H1 (cell line): Measurements from ENCODE around the gene MAGEB2. TPM values are rescaled to one million over a fixed set of nuclear protein-coding genes. Genes with fewer than 3 reads are reported as not detected.

Experiments
- CTCF ChIA-PET: fragments of 300-600 bp; sonication (Branson Sonifier 250); formaldehyde crosslinking; loops from one replicate; lab custom pipeline; 2021; ENCODE audit not compliant: partially characterized antibody; lab: Charles Lee
- POLR2A ChIA-PET: fragments of 300-600 bp; sonication (Branson Sonifier 250); formaldehyde crosslinking; loops from one replicate; lab custom pipeline; 2021; ENCODE audit warnings: inconsistent platforms; ENCODE audit not compliant: partially characterized antibody; lab: Charles Lee
- DNase-seq, 2 experiments: peaks; one replicate each; pipeline versions ENCODE4 v3.0.0 to v3.0.0-alpha.2; 2010 to 2022; ENCODE audit warnings: low spot score in 2 of 2, low read depth in 1 of 2, mixed read lengths in 1 of 2
- FAIRE-seq: peaks from 2 replicates; lab custom pipeline; 2011; peaks lifted over from hg19 to GRCh38; lab: Jason Lieb, UNC
- H2AFZ ChIP-seq: 2 replicates; pipeline ENCODE4 v1.8.1; 2012; ENCODE audit warnings: low read length, inconsistent platforms
- H2AK5ac ChIP-seq: 2 replicates; pipeline ENCODE4 v1.6.1; 2013; ENCODE audit warnings: low read depth, low read length
- H2BK120ac ChIP-seq: replicated peaks from 2 replicates; pipeline ENCODE3; 2013; ENCODE audit warnings: low read depth, low read length, inconsistent platforms
- H2BK12ac ChIP-seq: 2 replicates; pipeline ENCODE4 v1.6.1; 2013; ENCODE audit warnings: low read depth, low read length
- H2BK15ac ChIP-seq: 2 replicates; pipeline ENCODE4 v1.6.1; 2013; ENCODE audit warnings: low read length
- H2BK20ac ChIP-seq: 2 replicates; pipeline ENCODE4 v1.6.1; 2013; ENCODE audit warnings: low read length
- H2BK5ac ChIP-seq: 2 replicates; pipeline ENCODE4 v1.6.1; 2013; ENCODE audit warnings: low read depth, low read length
- H3K14ac ChIP-seq: 2 replicates; pipeline ENCODE4 v1.6.1; 2013; ENCODE audit warnings: inconsistent platforms; ENCODE audit not compliant: insufficient read length
- H3K18ac ChIP-seq: 2 replicates; pipeline ENCODE4 v1.6.1; 2013; ENCODE audit warnings: low read length; ENCODE audit errors: extremely low read depth
- H3K23ac ChIP-seq: 2 replicates; pipeline ENCODE4 v1.6.1; 2013; ENCODE audit warnings: inconsistent platforms; ENCODE audit not compliant: insufficient read length
- H3K23me2 ChIP-seq: 2 replicates; pipeline ENCODE4 v1.6.1; 2013; ENCODE audit warnings: low read depth, low read length
- H3K27ac ChIP-seq: 2 replicates; pipeline ENCODE4 v1.6.1; 2011; ENCODE audit warnings: low read depth, low read length, inconsistent platforms
- H3K27me3 ChIP-seq, 4 experiments: replicated peaks in 1 of 4; 1 replicate in 1 of 4; 2 replicates in 3 of 4; pipeline versions ENCODE4 v1.6.1 to v1.8.1; 2011 to 2013; ENCODE audit warnings: low read length in 3 of 4, mild to moderate bottlenecking in 3 of 4, inconsistent platforms in 2 of 4, mixed read lengths in 2 of 4, moderate library complexity in 1 of 4; ENCODE audit not compliant: control insufficient read depth in 3 of 4, insufficient read depth in 3 of 4; ENCODE audit errors: extremely low read depth in 1 of 4
- H3K36me3 ChIP-seq, 4 experiments: 2 replicates each; pipeline versions ENCODE4 v1.6.1 to v1.8.1; 2011 to 2013; ENCODE audit warnings: mild to moderate bottlenecking in 4 of 4, low read length in 3 of 4, moderate library complexity in 2 of 4, control low read depth in 1 of 4, inconsistent platforms in 1 of 4; ENCODE audit not compliant: insufficient read depth in 4 of 4, control insufficient read depth in 2 of 4
- H3K4ac ChIP-seq: replicated peaks from 2 replicates; pipeline ENCODE3; 2013; ENCODE audit warnings: low read length, low read depth, mixed read lengths, inconsistent platforms; ENCODE audit not compliant: insufficient read length
- H3K4me1 ChIP-seq, 4 experiments: replicated peaks in 1 of 4; 1 replicate in 1 of 4; 2 replicates in 3 of 4; pipeline versions ENCODE4 v1.6.1 to v1.8.1; 2011 to 2013; ENCODE audit warnings: low read length in 3 of 4, inconsistent platforms in 2 of 4, mixed read lengths in 1 of 4; ENCODE audit not compliant: insufficient read depth in 4 of 4, control insufficient read depth in 3 of 4
- H3K4me2 ChIP-seq, 2 experiments: 2 replicates each; pipeline versions ENCODE4 v1.6.1 to v1.8.1; 2011 to 2013; ENCODE audit warnings: low read depth in 2 of 2, low read length in 2 of 2, control low read depth in 1 of 2, inconsistent platforms in 1 of 2, mild to moderate bottlenecking in 1 of 2; ENCODE audit not compliant: insufficient read depth in 1 of 2
- H3K4me3 ChIP-seq, 4 experiments: fragments of 200-600, 300-600 bp in 1 of 4; sonication (generic), shearing (Covaris generic), sonication (Bioruptor Twin) in 1 of 4; 2 replicates each; pipeline versions ENCODE4 v1.5.1 to v1.8.1; 2011 to 2016; ENCODE audit warnings: low read length in 4 of 4, low read depth in 3 of 4, control low read depth in 2 of 4, inconsistent platforms in 2 of 4, mild to moderate bottlenecking in 2 of 4, mixed read lengths in 1 of 4, moderate library complexity in 1 of 4; ENCODE audit not compliant: insufficient read depth in 2 of 4; ENCODE audit errors: extremely low read depth in 1 of 4
- H3K56ac ChIP-seq: replicated peaks from 2 replicates; pipeline ENCODE3; 2013; ENCODE audit warnings: low read depth, mild to moderate bottlenecking, mixed read lengths, low read length, inconsistent platforms; ENCODE audit not compliant: insufficient read length
- H3K79me1 ChIP-seq: 2 replicates; pipeline ENCODE4 v1.6.1; 2013; ENCODE audit warnings: low read depth, low read length, control low read depth
- H3K79me2 ChIP-seq, 2 experiments: 2 replicates each; pipeline versions ENCODE4 v1.6.1 to v1.8.1; 2012 to 2013; ENCODE audit warnings: low read length in 2 of 2, mild to moderate bottlenecking in 2 of 2, inconsistent platforms in 1 of 2; ENCODE audit not compliant: insufficient read depth in 2 of 2, control insufficient read depth in 1 of 2
- H3K9ac ChIP-seq, 4 experiments: replicated peaks in 1 of 4; 1 replicate in 1 of 4; 2 replicates in 3 of 4; pipeline versions ENCODE4 v1.6.1 to v1.8.1; 2011 to 2013; ENCODE audit warnings: low read depth in 3 of 4, low read length in 3 of 4, control low read depth in 2 of 4, mild to moderate bottlenecking in 2 of 4, moderate library complexity in 2 of 4, inconsistent platforms in 1 of 4; ENCODE audit errors: extremely low read depth in 1 of 4
- H3K9me3 ChIP-seq, 2 experiments: 2 replicates each; pipeline versions ENCODE4 v1.6.1 to v1.8.1; 2012 to 2013; ENCODE audit warnings: mild to moderate bottlenecking in 2 of 2, moderate library complexity in 2 of 2, control low read depth in 1 of 2, inconsistent platforms in 1 of 2, low read depth in 1 of 2, low read length in 1 of 2, mixed read lengths in 1 of 2; ENCODE audit not compliant: insufficient read depth in 2 of 2
- H4K20me1 ChIP-seq, 2 experiments: replicated peaks in 1 of 2; 2 replicates each; pipeline versions ENCODE3 to v1.8.1; 2011 to 2013; ENCODE audit warnings: inconsistent platforms in 2 of 2, low read length in 2 of 2, mild to moderate bottlenecking in 1 of 2; ENCODE audit not compliant: insufficient read depth in 2 of 2, control insufficient read depth in 1 of 2
- H4K5ac ChIP-seq: 2 replicates; pipeline ENCODE4 v1.6.1; 2013; ENCODE audit warnings: low read length, low read depth, mixed read lengths, inconsistent platforms; ENCODE audit not compliant: insufficient read length
- H4K8ac ChIP-seq: 2 replicates; pipeline ENCODE4 v1.8.0; 2013; ENCODE audit warnings: mild to moderate bottlenecking, moderate library complexity, low read length, inconsistent platforms; ENCODE audit not compliant: insufficient read depth; ENCODE audit errors: extremely low read depth
- H4K91ac ChIP-seq: replicated peaks from 2 replicates; pipeline ENCODE3; 2013; ENCODE audit warnings: low read length, mixed read lengths, inconsistent platforms; ENCODE audit not compliant: insufficient read length
- NANOG ChIP-seq: IDR thresholded peaks from 2 replicates; pipeline ENCODE4 v1.6.1; 2011; ENCODE audit warnings: low read length, low read depth, mild to moderate bottlenecking, inconsistent platforms; ENCODE audit not compliant: insufficient read depth, poor library complexity, severe bottlenecking
- RXRA ChIP-seq: IDR thresholded peaks from 2 replicates; pipeline ENCODE4 v1.6.1; 2011; ENCODE audit warnings: low read depth, mild to moderate bottlenecking, low read length, moderate library complexity; ENCODE audit not compliant: insufficient read depth
- TAF1 ChIP-seq: IDR thresholded peaks from 2 replicates; pipeline ENCODE4 v1.6.1; 2011; ENCODE audit warnings: mild to moderate bottlenecking, low read depth, low read length
- WGBS, 2 experiments: shearing (Covaris generic) in 1 of 2; methylation state at CpG; one replicate each; pipeline versions ENCODE4 v1.1.6 to v1.1.7; 2013 to 2015; ENCODE audit warnings: low lambda C conversion rate in 2 of 2, mixed read lengths in 2 of 2, inconsistent platforms in 1 of 2, low coverage in 1 of 2, missing lambda C conversion rate in 1 of 2; ENCODE audit not compliant: insufficient replicate concordance in 2 of 2, insufficient coverage in 1 of 2, insufficient read length in 1 of 2; ENCODE audit errors: extremely low coverage in 1 of 2, missing lambda C conversion rate in 1 of 2; 5-methylcytosine and 5-hydroxymethylcytosine counted together
- polyA plus RNA-seq, 7 experiments: library from polyadenylated mRNA; depleted of rRNA in 3 of 7; stranded (reverse) in 5 of 7; unstranded in 2 of 7; fragments of >200 nt in 5 of 7; fragments of 200-250 nt in 2 of 7; gene quantifications; 1 replicate in 5 of 7; 2 replicates in 1 of 7; 4 replicates in 1 of 7; pipeline versions ENCODE4 v1.2.1 to v1.2.3, GENCODE V29; 2011 to 2013; ENCODE audit warnings: missing spikeins in 2 of 7, mixed read lengths in 2 of 7
- total RNA-seq: library from RNA; stranded (reverse); fragmentation: NEBNext Ultra II Directional; extraction: Animal tissue kit (Norgen Biotek cat#: 25700); gene quantifications from 2 replicates; pipeline ENCODE4 v1.2.1, GENCODE V29; 2021
- TF ChIP-seq, protein P1 (sequence below): IDR thresholded peaks from 2 replicates; pipeline ENCODE4 v1.6.1; 2012; ENCODE audit warnings: low read length, inconsistent platforms
- TF ChIP-seq, protein P2 (sequence below): IDR thresholded peaks from 2 replicates; pipeline ENCODE4 v1.6.1; 2012; ENCODE audit warnings: inconsistent platforms

The MAGEB2 gene
- total and polyA plus RNA-seq, 2 of the 8 experiments (the other 6 are each of a cell fraction or from before 2014, with no cell fraction given): not detected

DNA sequence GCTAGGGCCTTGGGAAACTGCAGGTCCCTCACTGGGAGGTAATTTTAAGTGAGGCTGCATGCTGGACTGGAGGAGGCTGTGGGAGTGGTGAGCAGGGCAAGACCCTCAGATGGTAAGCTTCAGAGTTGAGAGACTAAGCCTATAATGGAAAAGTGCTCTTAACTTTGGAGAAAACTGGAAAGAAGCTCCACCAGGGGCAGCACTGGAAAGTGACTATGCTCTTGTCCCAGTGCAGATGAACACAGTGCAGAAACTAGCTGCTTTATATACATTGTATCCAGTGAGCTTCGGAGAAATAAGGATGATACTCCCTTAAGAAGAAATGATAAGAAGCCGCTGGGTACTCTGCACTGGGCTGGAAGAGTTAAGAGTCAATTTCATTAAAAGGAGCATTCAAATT, 3.2 kb upstream of the MAGEB2 start:
- Histone ChIP-seq H3K79me2 (no peaks in the 10 kb centered on the region), H3K4me2 (no peak overlapping the region), H4K5ac (no peak overlapping the region), H3K36me3 (no peaks in the 10 kb centered on the region), H3K4me3 (no peak overlapping the region), H2AK5ac (no peak overlapping the region), H4K8ac (no peak overlapping the region), H2BK120ac (no peak overlapping the region), H3K27ac (no peak overlapping the region), H2AFZ (no peak overlapping the region), H2BK12ac (no peak overlapping the region)
- no peak for FAIRE-seq
- TF ChIP-seq, protein P1, sequence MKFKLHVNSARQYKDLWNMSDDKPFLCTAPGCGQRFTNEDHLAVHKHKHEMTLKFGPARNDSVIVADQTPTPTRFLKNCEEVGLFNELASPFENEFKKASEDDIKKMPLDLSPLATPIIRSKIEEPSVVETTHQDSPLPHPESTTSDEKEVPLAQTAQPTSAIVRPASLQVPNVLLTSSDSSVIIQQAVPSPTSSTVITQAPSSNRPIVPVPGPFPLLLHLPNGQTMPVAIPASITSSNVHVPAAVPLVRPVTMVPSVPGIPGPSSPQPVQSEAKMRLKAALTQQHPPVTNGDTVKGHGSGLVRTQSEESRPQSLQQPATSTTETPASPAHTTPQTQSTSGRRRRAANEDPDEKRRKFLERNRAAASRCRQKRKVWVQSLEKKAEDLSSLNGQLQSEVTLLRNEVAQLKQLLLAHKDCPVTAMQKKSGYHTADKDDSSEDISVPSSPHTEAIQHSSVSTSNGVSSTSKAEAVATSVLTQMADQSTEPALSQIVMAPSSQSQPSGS: no peak
- TF ChIP-seq RXRA (no peak), NANOG (no peak), TAF1 (no peak)
- TF ChIP-seq, protein P2, sequence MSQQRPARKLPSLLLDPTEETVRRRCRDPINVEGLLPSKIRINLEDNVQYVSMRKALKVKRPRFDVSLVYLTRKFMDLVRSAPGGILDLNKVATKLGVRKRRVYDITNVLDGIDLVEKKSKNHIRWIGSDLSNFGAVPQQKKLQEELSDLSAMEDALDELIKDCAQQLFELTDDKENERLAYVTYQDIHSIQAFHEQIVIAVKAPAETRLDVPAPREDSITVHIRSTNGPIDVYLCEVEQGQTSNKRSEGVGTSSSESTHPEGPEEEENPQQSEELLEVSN: no peak
- TF ChIP-seq, all 59 proteins: peak for 0
- H2BK20ac ChIP-seq: no peak overlapping the region
- H3K9me3 ChIP-seq: no peaks in the 10 kb centered on the region; a peak in 1 of 4 replicates
- no peaks in the 10 kb centered on the region for H3K23me2 ChIP-seq
- H3K23ac ChIP-seq: no peak overlapping the region
- H3K4me1 ChIP-seq: no peaks in the 10 kb centered on the region
- DNase-seq: no peak
- no peak overlapping the region for H3K9ac ChIP-seq
- ChIA-PET POLR2A (no interaction called here), CTCF (interaction anchor here (0.7 to 1.7 kb wide), 4 partner anchors 14 to 67 kb away, joined by 3 to 5 read pairs (median 3); no protein-coding TSS in a partner anchor)
- no peak overlapping the region for H4K91ac ChIP-seq
- no peak overlapping the region for H2BK15ac ChIP-seq
- H2BK5ac ChIP-seq: no peak overlapping the region
- no peaks in the 10 kb centered on the region for H3K27me3 ChIP-seq
- no peak overlapping the region for H3K14ac ChIP-seq
- H3K56ac ChIP-seq: no peak overlapping the region
- no peak overlapping the region for H3K18ac ChIP-seq
- no peaks in the 10 kb centered on the region for H4K20me1 ChIP-seq
- WGBS, 2 experiments: 80% methylated on average over 1 of the region's 2 CpGs; no CpG with 5 or more reads in 1 of the 2 experiments
- no peak overlapping the region for H3K4ac ChIP-seq
- H3K79me1 ChIP-seq: no peaks in the 10 kb centered on the region
